Inferior parietal cortex (tissue), 1 donor: ENCODE measurements around the gene SRSF7.
"Not testable (repeated sequence)": the region's sequence is repeated elsewhere in the genome, so short reads cannot be mapped to it uniquely, and the experiment has no call there.

ENCODE experiments used
- DNase-seq: peaks from one replicate; pipeline ENCODE4 v3.0.0-alpha.2; 2016; ENCODE audit errors: extremely low spot score

Gene SRSF7

DNA sequence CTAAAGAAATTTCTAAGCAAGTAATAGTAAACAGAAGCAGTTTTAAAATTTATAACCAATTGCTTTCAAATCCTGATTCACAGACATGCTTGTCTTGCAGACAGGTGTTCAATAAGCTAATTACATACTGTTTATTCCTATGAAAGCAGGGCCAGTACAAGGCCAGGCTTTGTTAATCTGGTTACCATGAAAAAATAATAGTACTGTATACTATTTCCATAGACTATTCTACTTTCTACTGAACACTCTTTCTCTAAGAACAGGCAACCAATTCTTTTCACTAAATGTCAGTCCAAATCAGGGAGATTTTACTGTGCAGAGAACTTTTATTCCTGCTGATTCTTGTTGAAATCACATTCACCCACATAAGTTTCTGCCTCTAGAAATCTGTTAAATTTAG lies 2.9 kb upstream of the SRSF7 start:
- no peak for DNase-seq

DNA sequence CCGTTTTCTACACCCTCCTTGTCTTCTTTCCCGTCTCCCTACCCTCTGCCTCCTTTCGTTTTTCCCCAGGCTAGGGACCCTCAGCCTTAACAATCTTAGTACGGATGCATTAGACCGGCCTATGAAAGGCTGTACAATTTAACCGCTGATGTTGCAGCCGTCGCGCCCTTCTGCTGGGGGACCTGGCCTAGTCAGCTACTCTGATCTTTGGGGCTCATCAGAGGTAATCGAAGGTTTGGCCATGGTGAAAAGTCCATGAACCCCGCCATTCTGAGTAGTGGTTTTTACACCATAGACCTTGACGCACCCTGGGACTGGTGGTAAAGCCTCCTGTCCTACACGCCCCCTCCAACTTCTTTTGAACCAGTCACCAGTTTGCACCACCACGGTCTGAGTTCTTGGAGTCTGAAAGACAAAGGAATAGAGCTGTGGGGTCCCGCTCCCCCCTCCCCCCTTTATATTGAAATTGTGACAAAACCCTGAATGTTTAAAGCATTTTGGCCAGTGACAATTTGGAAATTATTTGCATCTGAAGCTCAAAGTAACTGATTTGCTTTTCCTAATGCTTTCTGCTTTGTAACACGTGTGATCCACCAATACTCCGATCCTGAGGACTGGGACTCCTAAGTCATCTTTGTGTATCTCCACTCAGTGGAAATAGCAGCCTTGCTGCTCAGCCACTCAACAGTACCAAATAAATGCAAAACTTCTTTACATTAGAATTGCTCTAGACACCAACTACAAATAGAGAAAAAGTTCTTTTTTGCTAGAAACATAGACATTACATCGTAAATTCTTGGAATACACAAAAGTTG lies 642 bp upstream of the SRSF7 start:
- DNase-seq, result no peak

DNA sequence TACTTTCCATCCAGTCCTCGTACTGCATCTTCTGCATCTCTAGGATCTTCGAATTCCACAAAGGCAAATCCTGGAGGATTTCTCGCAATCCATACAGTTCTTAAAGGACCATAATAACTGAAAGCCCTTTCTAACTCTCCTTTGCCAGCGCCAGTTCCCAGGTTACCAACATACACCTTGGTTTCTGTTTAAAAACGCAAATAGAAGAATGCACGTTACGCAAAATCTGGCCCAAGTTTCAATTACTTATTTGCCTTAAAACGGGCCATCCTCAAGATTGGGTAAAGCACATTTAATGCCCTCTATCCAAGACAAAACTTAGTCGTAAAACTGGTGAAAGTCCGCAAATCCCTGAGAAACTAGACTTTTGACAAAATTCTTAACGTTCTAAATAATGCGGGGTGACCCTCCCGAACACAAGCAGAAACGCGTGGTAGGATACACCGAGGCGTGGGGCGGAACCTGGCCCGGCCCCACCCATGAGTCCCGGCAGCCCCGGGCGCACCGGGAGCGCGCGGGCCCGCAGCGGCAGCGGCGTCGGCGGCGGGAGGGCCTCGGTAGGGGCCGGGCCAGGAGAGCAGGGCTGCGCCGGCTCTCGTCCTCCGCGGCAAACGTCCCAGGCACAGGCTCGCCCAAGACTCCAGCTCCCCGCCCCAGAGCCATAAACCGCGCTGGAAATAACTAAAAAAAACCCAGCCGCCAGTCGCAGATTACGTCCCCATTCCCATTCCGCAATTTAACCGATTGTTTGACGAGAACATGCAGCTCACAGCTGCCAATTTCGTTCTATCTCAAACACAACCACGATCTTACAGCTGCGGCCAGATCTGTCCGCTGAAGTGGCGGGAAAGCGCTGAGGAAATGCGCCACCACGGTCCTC lies 910 bp downstream of the SRSF7 start:
- peak; percentile 30 for DNase-seq

DNA sequence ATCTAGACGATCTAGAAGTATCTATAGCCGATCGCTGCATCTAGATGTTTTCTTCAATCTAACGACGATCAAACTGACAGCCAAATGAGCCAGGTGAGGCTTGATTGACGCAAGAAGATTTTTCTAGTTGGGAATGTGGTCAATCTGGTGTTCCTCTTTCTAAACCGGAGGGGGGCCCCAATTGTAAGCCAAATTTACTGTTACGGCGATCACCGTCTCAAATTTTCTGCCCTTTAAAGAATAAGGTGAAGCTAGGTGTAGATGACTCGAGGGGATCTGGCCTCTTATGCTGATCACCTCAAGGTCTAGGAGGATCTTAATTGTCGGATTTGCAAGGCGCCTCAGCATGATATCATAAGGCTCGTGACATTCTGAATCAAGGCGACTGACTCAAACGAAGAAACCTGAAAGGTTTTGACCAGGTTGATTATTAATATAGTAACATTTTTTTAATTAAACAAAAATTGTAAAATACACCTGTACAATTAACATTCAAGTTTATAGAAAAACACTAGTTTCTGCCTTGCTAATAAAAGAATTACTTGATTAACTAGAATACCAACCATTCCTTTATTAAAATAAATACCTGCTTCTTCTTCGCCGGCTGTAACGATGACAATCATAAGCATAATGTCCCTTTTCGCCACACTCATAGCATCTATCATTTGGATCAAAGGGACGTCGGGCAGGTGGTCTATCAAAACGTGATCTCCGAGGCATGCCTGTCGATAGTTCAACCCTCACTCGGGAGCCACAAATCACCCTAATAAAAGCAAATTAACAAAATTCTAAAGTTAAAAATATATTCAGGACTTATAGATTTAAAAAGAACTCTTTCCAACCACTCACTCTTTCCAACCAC lies 2.0 kb downstream of the SRSF7 start:
- no peak for DNase-seq

DNA sequence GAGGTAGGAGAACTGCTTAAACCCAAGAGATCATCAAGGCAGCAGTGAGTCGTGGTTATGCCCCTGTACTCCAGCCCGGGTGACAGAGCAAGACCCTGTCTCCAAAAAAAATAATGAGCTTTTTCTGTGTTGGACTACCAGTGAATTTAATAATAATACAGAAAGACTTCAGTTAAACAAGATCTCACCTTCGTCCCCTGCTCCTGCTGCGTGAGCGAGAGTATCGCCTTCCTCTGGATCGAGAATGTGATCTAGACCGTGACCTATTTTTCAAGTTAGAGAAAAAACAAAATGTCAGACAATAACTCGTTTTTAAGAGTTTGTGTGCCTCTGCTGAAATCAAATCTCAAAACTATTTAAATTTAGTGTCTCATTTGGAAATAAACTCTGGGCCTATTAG lies 2.8 kb downstream of the SRSF7 start:
- no peak for DNase-seq

DNA sequence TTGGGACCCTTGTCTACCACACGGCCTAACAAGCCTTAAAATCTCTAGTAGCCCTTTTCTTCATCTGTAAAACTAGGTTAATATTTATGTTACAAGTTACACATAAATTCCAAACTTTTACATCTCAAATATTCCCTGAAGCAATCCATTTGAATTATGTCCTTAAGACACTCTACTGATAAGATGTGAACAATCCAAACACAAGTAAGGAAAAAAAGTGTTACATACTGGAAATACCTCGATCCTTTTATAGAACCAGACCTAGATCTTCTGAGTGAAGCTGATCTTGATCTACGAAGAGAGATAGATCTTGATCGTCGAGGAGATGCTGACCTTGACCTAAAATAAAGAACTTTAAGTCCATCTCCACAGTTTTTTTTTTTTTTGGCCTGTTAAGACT lies 3.3 kb downstream of the SRSF7 start:
- no peak for DNase-seq

DNA sequence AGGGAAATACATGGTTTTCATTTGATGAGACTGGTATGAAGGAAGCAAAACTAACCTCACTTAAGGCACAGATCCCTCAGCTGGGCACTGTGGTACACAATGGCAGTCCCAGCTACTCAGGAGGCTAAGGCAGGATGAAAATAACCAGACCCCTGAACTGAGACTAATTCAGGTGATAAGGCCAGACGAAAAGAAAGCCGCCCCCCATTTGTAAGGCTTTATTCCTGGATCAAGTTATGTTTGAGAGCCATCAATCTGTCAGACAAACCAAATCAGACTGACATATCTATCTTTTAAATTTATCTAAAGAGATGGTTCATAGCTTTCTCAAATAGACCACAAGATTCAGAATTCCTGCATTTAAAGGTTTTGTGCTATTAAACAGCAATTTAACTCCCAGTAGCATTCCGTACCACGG lies 4.1 kb downstream of the SRSF7 start:
- no peak for DNase-seq

DNA sequence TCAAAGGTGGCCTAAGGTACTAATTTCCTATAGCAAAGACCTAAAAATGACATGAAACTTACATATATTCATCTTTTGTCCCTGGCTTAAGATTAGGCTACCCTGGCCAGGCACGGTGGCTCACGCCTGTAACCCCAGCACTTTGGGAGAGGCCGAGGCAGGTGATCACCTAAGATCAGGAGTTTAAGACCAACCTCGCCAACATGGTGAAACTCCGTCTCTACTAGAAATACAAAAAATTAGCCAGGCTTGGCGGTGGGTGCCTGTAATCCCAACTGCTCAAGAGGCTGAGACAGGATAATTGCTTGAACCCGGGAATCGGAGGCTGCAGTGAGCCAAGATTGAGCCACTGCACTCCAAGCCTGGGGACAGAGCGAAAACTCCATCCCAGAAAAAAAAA lies 5.9 kb downstream of the SRSF7 start:
- no peak for DNase-seq

DNA sequence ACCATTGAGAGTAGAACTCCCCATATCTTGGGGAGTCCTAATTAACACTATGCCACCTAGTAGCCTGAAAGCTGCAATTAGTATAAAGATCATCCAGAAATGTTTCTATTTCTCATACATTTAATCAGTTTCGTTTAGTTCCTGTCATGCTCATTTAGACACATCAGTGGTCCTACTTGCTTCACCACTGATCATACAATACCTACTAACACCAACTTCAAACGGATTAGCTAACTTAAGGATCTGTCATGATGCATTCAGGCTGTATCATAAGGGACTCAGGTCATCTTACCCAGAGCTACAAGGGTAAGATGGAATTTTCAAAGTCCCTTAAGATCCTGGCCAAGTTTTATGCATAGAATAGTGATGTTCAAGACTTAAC lies 6.8 kb downstream of the SRSF7 start:
- DNase-seq, result no peak

DNA sequence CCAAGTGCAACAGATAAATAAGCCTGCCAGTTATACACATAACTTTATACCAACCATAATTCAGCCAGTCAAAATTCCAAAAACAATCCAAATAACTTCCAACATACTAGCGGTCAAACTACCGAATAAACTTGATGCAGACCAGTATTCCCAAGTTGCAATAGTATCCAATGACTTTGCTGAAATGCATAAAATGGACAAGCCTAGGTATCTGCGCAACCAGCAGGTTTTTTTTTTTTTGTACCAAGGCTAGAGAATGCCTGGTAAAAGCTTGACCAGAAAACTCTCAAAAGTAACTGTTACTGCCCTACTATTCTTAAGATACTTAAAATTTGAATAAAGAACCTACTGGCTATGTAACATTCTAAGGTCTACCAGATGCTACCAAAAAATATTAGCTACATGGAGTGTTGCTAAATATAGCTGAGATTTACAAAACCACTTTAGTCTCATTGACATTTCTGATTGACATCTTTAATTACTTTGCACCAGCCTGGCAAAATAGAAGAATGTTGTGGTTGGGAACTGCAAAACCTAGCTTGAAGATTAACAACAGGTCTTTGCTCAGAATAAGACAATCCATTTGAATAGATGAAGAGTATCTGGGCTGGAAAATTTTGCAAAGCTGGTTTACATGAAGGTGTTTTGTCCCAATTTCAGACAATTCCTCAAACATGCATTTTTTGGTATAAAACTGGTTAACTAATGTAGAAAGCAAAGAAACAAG lies 7.3 kb downstream of the SRSF7 start:
- no peak for DNase-seq

DNA sequence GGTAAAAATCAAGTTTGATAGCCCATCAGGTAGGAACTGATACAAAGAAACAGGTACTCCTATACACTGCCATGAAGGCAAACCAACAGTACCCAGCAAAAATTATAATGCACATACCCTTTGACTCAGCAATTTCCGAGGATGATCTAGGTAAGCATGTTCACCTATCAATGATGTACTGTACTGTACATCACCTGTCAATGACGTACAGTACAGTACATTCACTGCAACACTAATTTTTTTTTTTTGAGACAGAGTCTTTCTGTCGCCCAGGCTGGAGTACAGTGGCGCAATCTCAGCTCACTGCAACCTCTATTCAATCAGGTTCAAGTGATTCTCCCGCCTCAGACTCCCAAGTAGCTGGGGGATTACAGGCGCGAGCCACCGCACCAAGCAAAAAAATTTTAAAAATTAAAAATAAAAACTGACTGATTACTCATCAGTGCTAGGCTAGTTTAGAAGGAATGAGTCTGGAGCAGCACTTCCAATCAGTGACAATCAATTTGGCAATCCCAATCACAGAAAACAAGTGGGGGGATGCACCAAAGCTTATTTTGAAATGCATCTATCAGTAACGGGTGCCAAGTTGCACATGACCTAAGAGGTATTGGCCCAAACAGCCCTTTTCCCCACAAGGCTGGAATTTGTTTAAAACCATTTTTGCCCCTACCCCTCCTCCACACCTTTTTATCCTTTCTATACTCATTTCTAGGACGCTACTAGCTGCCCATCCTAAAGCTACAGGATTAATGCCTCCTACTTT lies 8.2 kb downstream of the SRSF7 start:
- no peak for DNase-seq

DNA sequence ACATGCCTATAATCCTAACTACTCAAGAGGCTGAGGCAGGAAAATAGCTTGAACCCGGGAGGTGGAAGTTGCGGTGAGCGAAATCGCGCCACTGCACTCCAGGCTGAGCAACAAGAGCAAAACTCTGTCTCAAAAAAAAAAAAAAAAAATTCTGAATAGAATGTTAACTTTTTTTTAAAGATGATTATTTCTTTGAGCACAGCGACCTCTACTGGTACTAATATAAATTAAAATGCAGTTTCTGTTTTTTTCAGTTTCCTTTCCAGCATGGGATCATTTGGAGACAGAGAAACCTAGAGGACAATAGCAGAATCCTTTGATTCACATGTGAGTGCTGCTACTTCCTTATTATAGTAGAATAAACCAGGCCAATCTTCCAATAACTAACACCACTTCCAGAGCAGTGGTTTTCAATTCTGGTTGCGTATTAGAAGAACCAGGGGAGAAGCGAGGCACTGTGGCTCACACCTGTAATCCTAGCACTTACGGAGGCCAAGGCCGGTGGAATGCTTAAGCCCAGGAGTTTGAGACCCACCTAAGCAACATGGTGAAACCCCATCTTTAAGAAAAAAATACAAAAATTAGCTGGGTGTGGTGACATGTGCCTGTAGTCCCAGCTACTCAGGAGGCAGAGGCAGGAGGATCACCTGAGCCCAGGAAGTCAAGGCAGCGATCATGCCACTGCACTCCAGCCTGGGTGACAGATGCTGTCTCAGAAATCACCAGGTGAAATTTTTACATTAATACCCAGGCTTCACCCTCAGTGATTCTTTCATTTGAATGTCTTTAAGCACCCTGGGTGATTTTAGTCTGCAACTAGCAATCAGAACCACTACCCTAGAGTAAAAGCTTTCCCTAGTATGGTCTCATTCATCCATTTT lies 10.1 kb downstream of the SRSF7 start:
- peak; percentile 71 for DNase-seq

DNA sequence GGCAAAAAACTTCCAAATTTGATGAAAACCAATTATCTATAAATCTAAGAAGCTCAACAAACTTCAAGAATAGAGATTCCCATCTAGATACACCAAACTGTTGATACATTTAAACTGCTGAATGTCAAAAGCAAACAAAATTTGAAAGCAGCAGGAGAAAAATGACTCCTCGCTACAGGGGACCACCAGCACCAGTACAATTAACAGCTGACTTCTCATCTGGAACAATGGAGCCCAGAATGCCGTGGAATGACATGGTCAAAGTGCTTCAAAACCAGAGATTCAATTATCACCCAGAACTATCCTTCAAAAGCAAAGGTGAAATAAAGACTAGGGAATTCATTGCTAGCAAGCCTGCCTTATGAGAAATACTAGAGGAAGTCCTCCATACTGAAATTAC lies 11.6 kb downstream of the SRSF7 start:
- no peak for DNase-seq

DNA sequence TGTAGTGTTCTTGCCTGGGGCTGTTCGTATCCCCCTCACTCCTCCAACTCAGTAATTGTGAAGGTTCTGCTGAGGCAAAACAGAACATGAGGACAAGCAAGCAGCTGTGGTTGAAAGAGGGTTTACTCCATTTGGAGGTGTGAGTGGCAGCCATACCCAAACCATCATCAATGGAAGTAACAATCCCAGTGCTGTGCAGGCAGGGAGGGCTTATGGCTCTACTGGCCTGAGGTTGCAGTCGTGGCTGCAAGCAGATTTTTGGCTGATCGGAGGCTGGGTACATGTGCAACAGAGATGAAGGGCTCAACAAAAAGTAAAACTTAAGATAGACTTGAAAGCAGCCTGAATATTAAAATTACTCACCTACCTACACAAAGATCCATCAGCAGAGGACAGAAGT lies 13.2 kb downstream of the SRSF7 start:
- no peak for DNase-seq

DNA sequence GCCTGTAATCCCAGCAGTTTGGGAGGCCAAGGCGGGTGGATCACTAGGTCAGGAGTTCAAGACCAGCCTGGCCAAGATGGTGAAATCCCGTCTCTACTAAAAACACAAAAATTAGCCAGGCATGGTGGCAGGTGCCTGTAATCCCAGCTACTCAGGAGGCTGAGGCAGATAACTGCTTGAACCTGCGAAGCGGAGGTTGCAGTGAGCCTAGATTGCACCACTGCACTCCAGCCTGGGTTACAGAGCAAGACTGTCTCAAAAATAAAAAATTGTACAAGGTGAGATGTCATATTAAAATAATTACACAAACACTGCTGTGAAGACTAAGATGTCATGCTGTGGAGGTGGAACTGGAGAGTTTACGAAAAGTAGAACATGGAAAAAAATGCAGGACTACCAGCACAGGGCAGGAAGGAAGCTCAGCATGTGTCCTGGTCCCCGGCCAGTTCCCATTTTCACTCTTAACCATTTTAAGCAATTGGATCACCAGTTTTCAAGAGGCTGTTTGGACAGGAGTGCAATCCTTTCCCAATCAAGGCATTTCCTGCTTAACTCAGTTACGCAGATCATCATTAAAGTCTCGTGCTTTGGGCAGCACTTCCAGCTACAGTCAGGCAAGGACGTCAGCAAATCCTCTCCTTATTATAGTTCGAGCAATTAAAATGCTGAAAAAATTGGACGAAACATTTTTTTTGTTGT lies 14.0 kb downstream of the SRSF7 start:
- not testable (repeated sequence) for DNase-seq

DNA sequence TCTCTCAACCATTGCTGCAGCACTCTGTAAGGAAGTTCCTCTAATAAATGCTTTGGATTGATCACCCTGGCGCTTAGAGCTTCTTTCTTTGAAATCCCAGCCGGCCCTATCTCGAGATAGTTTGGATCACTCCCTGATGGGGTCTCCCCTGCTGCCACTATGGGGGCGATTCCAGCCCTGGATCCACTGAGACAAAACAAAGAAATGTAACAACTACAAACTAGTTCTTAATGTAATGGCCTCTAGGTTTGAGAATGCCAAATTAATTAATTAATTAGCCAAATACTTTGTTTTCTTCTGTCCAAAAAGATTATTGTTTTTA lies 15.2 kb downstream of the SRSF7 start:
- DNase-seq, result no peak

DNA sequence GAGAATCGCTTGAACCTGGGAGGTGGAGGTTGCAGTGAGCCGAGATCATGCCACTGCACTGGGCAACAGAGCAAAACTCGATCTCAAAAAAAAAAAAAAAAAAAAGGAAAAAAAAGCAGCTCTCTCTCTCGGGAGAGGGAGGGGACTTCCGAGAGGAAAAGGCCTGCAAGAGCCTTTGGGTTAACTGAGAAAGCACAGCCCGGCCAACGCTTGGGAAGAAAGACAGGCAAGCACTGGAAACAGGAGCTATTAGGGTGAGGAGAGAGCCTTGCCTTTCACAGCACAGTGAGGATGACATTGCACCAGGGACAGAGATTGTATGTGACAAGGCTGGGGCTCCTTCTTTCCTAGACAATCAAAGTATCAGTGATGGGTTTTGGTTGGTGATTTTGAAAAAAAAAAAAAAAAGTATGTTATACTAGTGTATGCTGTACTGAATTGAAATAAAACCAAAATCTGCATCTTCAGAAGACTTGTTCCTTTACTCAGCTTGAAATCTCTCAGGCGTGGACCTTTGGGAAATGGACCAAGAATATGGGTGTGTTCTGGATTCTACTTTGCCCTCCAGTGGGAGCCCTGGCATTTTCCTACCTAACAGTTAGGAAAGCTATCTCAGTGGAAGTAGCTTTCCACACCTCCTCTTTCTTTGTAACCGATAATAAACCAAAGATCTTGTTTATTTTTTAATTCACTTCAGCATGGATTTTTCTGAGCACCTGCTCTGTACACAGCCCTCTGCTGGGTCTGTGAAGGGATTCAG lies 16.7 kb downstream of the SRSF7 start:
- no peak for DNase-seq

DNA sequence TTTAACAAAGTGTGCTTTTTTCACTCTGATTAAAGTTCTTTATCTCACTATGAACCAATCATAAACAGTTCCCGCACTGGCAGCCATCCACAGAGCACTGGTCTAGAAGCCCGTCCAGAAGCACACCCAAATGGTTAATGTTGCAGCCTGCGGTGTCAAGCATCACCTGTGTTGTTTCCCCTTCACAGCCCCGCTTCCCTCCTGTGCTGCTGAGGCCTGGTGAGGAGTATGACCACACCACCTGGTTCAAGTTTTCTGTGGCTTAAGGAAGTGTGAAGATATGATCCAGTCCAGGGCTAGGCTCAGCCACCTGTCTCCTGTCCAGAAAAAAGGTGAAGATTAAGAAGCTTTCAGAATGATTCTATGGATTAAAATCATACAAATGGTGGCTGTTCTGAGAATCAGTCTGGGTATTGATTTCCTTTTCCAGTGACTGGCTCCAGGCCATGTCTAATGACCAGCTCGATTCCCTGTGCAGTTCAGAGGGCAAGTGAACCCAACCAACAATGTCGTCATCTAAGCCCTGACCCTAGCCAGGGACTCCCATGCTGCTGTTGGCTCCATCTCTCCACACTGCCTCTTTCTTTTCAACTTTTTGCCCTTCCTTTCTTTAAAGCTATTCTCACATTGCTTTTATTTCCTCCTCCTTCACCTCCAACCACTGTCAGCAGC lies 17.7 kb downstream of the SRSF7 start:
- no peak for DNase-seq
